GM18520 (cell line): ENCODE results near the gene SMIM12.

ENCODE experiments used
- ATAC-seq: cut with Tn5 transposase; IDR thresholded peaks from one replicate; pipeline ENCODE4 v1.9.1; 2021; ENCODE audit not compliant: unreplicated experiment

The SMIM12 gene

GRCh38 chr1:34808051-34808810 lies 51.3 kb downstream of the SMIM12 start:
- no peak for ATAC-seq

- ATAC-seq = no peak
These were observed 53.2 kb downstream of the SMIM12 start for GRCh38 chr1:34806396-34806795.

- no peak for ATAC-seq
These were observed 55.8 kb downstream of the SMIM12 start for GRCh38 chr1:34803770-34804169.
